ENCODE measurements around the gene ARMC6.

DNA sequence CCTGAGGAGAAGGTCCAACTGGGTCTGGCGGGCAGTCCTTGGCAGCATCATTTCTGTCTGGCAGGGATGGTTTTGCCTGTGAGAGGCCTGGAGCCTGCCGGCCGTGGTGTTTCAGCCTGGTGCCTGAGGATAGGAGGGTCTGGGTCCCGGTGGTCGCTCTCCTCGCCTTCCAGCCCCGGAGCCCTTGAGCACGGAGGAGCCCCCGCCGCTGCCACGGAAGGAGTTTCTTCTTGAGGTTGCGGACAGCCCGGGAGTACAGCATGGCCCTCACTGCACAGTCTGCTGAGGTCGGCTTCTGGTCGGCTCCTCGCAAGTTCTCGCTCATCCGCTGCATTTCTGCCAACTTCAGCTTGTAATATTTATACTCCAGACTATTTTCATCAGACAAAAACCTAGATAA is 23.5 kb upstream of the ARMC6 start:
- TF ChIP-seq, protein P1, sequence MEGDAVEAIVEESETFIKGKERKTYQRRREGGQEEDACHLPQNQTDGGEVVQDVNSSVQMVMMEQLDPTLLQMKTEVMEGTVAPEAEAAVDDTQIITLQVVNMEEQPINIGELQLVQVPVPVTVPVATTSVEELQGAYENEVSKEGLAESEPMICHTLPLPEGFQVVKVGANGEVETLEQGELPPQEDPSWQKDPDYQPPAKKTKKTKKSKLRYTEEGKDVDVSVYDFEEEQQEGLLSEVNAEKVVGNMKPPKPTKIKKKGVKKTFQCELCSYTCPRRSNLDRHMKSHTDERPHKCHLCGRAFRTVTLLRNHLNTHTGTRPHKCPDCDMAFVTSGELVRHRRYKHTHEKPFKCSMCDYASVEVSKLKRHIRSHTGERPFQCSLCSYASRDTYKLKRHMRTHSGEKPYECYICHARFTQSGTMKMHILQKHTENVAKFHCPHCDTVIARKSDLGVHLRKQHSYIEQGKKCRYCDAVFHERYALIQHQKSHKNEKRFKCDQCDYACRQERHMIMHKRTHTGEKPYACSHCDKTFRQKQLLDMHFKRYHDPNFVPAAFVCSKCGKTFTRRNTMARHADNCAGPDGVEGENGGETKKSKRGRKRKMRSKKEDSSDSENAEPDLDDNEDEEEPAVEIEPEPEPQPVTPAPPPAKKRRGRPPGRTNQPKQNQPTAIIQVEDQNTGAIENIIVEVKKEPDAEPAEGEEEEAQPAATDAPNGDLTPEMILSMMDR (IDR thresholded peaks at IDR 0.05; ENCODE audit: insufficient read depth, low read depth, low read length), result no peak
- TF ChIP-seq EZH2 (IDR thresholded peaks at IDR 0.05; ENCODE audit: insufficient read depth, low read length), result no peak

Data from astrocyte (in vitro differentiated cells and primary cell).